Breast epithelium (tissue), 3 donors: Measurements from ENCODE around the gene SEPTIN1.

Source experiments
- POLR2AphosphoS5 ChIP-seq, 3 donors: sonication (generic); formaldehyde crosslinking; IDR thresholded peaks; one replicate each; pipeline ENCODE4 v1.6.1; 2017; ENCODE audit warnings: antibody characterized with exemption in 3 of 3
- TF ChIP-seq, protein P1 (sequence below), 3 donors: fragments of 450-650 bp; IDR thresholded peaks; one replicate each; pipeline ENCODE4 v1.5.1; 2016 to 2017; ENCODE audit warnings: antibody characterized with exemption in 3 of 3, mild to moderate bottlenecking in 3 of 3, moderate library complexity in 3 of 3

DNA sequence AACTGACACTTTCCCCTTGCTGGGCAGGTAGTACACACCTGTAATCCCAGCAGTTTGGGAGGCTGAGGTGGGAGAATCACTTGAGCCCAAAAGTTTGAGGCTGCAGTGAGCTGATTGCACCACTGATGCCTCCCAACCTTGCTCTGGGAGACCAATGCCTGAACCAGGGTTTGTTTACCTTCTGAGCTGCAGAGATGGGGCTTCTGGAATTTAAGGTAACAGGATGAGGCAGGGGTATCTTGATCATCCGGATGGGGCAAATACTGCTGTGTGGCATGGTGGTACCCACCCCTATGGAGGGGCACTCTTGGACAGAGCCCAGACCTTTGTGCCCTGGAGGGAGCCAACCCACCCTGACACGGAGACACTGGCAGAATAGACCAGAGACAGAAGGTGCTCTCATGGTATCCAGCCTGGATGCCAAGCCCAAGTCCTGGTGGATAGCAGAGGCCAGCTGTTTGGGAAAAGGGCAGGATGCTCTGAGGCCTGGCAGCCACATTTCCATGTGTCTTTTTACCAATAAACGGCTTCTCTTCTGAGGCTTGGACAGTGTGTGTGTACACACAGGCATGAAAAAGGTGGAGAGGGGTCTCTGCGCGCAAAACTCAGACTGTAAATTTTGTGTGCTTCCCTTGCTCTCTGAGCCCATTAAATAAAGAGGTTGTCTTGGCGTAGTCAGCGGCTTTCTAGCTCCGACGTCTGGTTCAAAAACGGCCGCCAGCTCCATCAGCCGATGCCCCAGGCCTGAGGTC is 17.2 kb upstream of the SEPTIN1 start:
- TF ChIP-seq, protein P1, sequence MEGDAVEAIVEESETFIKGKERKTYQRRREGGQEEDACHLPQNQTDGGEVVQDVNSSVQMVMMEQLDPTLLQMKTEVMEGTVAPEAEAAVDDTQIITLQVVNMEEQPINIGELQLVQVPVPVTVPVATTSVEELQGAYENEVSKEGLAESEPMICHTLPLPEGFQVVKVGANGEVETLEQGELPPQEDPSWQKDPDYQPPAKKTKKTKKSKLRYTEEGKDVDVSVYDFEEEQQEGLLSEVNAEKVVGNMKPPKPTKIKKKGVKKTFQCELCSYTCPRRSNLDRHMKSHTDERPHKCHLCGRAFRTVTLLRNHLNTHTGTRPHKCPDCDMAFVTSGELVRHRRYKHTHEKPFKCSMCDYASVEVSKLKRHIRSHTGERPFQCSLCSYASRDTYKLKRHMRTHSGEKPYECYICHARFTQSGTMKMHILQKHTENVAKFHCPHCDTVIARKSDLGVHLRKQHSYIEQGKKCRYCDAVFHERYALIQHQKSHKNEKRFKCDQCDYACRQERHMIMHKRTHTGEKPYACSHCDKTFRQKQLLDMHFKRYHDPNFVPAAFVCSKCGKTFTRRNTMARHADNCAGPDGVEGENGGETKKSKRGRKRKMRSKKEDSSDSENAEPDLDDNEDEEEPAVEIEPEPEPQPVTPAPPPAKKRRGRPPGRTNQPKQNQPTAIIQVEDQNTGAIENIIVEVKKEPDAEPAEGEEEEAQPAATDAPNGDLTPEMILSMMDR (IDR thresholded peaks at IDR 0.05): no peak
- TF ChIP-seq POLR2AphosphoS5 (IDR thresholded peaks at IDR 0.05): no peak
